AG04450 (cell line): ENCODE measurements around the gene KISS1. TPM values are rescaled to one million over a fixed set of nuclear protein-coding genes. Genes with fewer than 3 reads are reported as not detected.

Source experiments
- CTCF ChIA-PET: fragments of 300-600, 350-600 bp; formaldehyde crosslinking; extraction: SDS; loops from one replicate; lab custom pipeline; 2022; ENCODE audit warnings: antibody characterized with exemption, inconsistent platforms; lab: Charles Lee
- POLR2A ChIA-PET: fragments of 350-600 bp; formaldehyde crosslinking; extraction: SDS; loops from one replicate; lab custom pipeline; 2021; ENCODE audit warnings: antibody characterized with exemption, inconsistent platforms; lab: Yijun Ruan, JAX
- DNase-seq: peaks from one replicate; pipeline ENCODE4 v3.0.0-alpha.2; 2011; ENCODE audit warnings: low read depth, low spot score
- H3K27ac ChIP-seq: one replicate; pipeline ENCODE4 v1.5.1; 2012; ENCODE audit warnings: low read depth, low read length, control low read depth
- H3K27me3 ChIP-seq: one replicate; pipeline ENCODE4 v1.6.0; 2012; ENCODE audit warnings: low read length; ENCODE audit not compliant: control insufficient read depth, insufficient read depth
- H3K4me3 ChIP-seq: 2 replicates; pipeline ENCODE4 v1.5.1; 2011; ENCODE audit warnings: mild to moderate bottlenecking, low read depth, low read length, control low read depth
- H3K9me3 ChIP-seq: 2 replicates; pipeline ENCODE4 v1.5.1; 2012; ENCODE audit warnings: low read length; ENCODE audit not compliant: control insufficient read depth, insufficient read depth
- CTCF ChIP-seq: IDR thresholded peaks from 2 replicates; pipeline ENCODE4 v1.5.1; 2011; ENCODE audit warnings: low read depth, low read length, control low read depth, inconsistent platforms
- polyA plus RNA-seq: library from polyadenylated mRNA; depleted of rRNA; stranded (reverse); fragments of >200 nt; gene quantifications from 2 replicates; pipeline ENCODE4 v1.2.3, GENCODE V29; 2011; rRNA removed

The KISS1 gene
- polyA plus RNA-seq, 1 experiment = 3.4 TPM

DNA sequence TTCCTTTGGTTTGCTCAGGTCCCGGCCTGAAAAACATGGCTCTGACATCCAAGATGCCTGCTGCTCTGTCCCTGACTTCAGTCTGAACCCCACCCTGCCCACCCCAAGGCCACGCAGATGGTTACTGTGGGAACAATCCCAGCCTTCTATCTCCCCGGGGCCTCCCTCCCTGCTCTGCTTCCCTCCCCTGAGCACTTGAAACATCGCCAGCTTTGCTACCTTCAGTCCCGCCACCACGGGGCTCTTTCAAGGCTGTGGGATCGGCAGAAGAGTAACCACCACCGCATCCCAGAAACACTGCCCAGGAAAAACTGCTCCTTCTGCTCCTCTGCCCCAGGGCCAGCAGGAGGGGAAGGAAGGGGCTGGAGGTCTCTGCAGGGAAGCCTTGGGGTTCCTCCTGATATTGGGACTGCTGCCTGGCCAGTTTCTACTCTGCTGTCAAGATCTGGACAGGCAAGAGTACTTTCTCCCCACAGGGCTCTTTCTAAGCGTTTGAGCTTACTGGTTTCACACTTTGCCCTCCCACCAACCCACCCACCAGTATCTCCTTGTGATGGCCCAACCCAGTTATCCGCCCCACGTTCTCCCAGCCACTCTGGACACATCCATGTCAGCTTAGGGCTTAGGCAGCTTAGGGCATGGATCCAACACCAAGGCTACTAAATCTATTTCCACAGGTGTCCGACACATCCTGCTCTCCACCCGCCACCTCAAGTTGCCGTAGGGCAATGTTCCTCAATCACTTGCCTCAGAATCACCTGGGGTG, 52.8 kb downstream of the KISS1 start:
- H3K9me3 ChIP-seq = no peaks in the 10 kb centered on the region
- ChIA-PET POLR2A (interaction anchor here (0.5 kb wide), 1 partner anchor 150 kb away, joined by 3 read pairs; no protein-coding TSS in a partner anchor), CTCF (interaction anchor here (0.6 to 1.9 kb wide), 4 partner anchors 12 to 1887 kb away, joined by 3 to 7 read pairs (median 3); no protein-coding TSS in a partner anchor)
- H3K4me3 ChIP-seq = no peak overlapping the region
- TF ChIP-seq CTCF = no peak
- no peaks in the 10 kb centered on the region for H3K27me3 ChIP-seq
- DNase-seq = no peak
- no peak overlapping the region for H3K27ac ChIP-seq

DNA sequence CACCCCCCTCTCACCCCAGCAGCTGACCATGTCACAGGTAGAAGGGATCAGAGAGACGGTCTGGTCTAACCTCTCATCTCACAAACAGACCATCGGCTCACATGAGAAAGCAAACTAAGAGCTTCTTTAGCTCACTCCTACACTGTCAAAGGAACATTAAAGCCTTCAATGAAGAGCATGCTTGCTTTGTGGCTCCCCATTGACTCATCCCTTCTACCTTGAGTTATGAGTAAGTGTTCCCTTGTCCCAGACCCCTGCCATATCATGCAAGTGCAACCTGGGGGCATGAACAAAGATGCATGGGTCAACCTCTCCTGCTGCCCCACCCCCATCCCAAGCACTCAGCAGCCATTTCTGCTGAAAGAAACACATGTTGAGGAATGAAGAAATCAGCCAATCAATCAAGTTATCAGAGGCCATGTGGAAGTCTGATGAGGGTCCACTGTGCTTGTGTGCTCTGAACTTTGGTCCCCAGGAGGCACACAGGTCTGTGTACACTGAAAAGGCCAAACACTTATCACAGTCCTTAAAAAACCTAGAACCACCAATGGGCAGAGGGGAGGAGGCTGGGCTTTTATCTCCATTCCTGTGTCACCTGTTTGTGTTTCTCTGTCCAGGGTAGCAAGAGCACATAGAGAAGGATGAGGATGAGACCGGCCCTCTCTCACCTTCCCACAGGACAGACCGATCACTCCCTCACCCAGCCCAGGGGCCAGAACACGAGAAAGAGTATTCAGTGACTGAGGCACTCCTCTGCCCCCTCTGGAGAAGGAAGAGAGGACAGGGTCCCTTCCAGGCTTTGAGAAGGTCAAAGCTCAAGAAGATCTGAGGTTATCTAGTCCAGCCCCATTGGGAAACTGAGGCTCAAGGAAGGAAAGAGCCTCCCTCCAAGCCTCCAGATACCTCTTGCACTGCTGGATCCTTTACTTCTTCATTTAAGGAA, 54.0 kb downstream of the KISS1 start:
- Histone ChIP-seq H3K9me3 (no peaks in the 10 kb centered on the region), H3K27me3 (no peaks in the 10 kb centered on the region), H3K27ac (no peak overlapping the region), H3K4me3 (no peak overlapping the region)
- POLR2A ChIA-PET = no interaction called here
- DNase-seq = no peak
- CTCF ChIA-PET = interaction anchor here (1.0 to 1.5 kb wide), 3 partner anchors 11 to 271 kb away, joined by 3 to 4 read pairs (median 3); no protein-coding TSS in a partner anchor
- no peak for TF ChIP-seq CTCF

DNA sequence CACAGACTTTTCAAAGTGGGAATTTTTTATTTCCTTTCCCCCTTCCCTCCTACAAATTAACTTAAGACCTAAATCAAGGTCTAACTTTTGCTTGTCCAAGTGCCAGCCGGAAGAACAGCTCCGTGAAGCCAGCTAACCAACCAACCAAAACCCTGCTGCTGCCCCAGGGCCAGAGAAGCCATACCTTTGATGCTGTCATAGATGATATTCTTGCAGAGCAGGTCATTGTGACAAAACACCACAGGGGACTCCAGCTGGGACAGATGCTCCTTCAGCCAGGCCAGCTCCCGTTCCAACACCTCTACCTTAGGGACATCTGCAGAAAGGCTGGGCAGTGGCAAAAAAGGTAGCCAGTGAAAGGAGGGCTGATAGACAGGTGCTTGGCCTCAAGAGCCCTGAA, 55.2 kb downstream of the KISS1 start:
- no peak for TF ChIP-seq CTCF
- ChIA-PET CTCF (interaction anchor here (0.6 to 1.5 kb wide), 2 partner anchors 21 to 270 kb away, joined by 3 to 4 read pairs; no protein-coding TSS in a partner anchor), POLR2A (no interaction called here)
- Histone ChIP-seq H3K9me3 (no peaks in the 10 kb centered on the region), H3K27ac (no peak overlapping the region), H3K27me3 (no peaks in the 10 kb centered on the region), H3K4me3 (no peak overlapping the region)
- no peak for DNase-seq

Other genes starting within 250 kb of the KISS1 start
- 1.8 and 2.0 TPM in 2 replicates for gene SOX13, start 123.4 kb downstream of the KISS1 start, polyA plus RNA-seq
- gene ETNK2, start 44.4 kb downstream of the KISS1 start, polyA plus RNA-seq = 25.1 and 25.6 TPM in 2 replicates
- gene REN, start 30.2 kb downstream of the KISS1 start, polyA plus RNA-seq = 0.72 and 0.94 TPM in 2 replicates
- gene GOLT1A, start 17.5 kb upstream of the KISS1 start, polyA plus RNA-seq = not detected in 2 replicates
- gene PLEKHA6, start 163.4 kb upstream of the KISS1 start, polyA plus RNA-seq = 6.8 and 7.7 TPM in 2 replicates
- gene PPP1R15B, start 215.3 kb upstream of the KISS1 start, polyA plus RNA-seq = 25.4 and 28.4 TPM in 2 replicates